ENCODE measurements around the gene PER1.
"Not testable (repeated sequence)": the region's sequence is repeated elsewhere in the genome, so short reads cannot be mapped to it uniquely, and the experiment has no call there.

PER1 gene

GRCh38 chr17:8121681-8122421 is 30.4 kb downstream of the PER1 start:
- no peak for DNase-seq (ENCODE audit: low read depth, low spot score)

GRCh38 chr17:8121407-8121680 is 30.9 kb downstream of the PER1 start:
- DNase-seq (ENCODE audit: low read depth, low spot score) = no peak

- DNase-seq (ENCODE audit: low read depth, low spot score) = no peak
Measured at GRCh38 chr17:8120520-8121406, 31.4 kb downstream of the PER1 start.

- no peak for DNase-seq (ENCODE audit: low read depth, low spot score)
Measured at GRCh38 chr17:8119581-8120519, 32.4 kb downstream of the PER1 start.

GRCh38 chr17:8118769-8119580 is 33.2 kb downstream of the PER1 start:
- no peak for DNase-seq (ENCODE audit: low read depth, low spot score)

- DNase-seq (ENCODE audit: low read depth, low spot score) = no peak
Measured at GRCh38 chr17:8117980-8118768, 34.0 kb downstream of the PER1 start, which contains the start of gene ALOXE3. Gene ALOXE3 (minus strand): TSS chr17:8118514. CDS start chr17:8117990, 524 bp downstream.

DNA sequence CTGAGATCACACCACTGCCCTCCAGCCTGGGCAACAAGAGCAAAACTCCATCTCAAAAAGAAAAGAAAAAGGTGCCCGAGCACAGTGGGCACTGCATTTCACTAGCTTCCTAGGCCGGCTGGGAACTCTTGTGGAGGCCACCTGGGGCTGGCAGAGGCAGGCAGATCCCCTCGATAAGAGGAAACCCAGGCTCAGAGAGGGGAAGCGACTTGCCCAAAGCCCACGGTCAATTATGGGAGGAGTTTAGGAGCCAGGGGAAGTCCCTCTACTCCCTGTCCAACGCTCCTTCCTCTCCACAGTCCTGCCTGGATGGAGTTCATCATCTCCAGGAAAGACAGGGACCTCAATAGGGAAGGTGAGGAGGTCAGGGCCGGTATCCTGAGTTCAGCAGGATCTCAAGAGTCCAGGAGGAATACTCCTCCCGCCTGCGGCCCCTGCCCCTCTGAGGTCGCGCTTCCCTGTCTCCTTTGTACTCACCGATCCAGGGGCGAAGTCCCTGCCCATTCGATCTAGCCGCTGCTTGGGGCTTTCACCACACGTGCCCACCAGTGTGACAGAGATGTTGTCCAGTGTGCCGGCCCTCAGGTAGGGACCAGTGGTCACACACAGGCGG is 34.7 kb downstream of the PER1 start:
- DNase-seq (ENCODE audit: low read depth, low spot score) = no peak

GRCh38 chr17:8116776-8117175 is 35.4 kb downstream of the PER1 start:
- DNase-seq (ENCODE audit: low read depth, low spot score) = no peak

GRCh38 chr17:8110907-8111306 is 41.3 kb downstream of the PER1 start:
- no peak for DNase-seq (ENCODE audit: low read depth, low spot score)

DNA sequence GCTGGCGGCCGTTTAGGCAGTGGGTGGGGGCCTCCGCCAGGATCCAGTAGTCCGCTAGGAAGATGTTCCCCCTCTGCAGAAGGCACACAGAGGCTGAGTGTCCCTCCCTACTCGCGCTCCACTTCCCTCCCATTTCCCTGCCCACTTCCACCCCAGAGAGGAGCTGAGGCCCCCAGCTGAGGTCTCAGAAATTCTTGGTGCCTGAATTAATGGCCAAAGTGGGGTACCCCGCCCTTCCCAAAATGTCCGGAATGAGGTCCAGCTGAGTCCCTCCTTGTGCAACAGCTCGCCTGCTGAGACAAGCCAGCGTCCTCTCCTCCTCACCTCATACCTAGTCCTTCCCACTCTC is 41.8 kb downstream of the PER1 start:
- DNase-seq (ENCODE audit: low read depth, low spot score) = no peak

DNA sequence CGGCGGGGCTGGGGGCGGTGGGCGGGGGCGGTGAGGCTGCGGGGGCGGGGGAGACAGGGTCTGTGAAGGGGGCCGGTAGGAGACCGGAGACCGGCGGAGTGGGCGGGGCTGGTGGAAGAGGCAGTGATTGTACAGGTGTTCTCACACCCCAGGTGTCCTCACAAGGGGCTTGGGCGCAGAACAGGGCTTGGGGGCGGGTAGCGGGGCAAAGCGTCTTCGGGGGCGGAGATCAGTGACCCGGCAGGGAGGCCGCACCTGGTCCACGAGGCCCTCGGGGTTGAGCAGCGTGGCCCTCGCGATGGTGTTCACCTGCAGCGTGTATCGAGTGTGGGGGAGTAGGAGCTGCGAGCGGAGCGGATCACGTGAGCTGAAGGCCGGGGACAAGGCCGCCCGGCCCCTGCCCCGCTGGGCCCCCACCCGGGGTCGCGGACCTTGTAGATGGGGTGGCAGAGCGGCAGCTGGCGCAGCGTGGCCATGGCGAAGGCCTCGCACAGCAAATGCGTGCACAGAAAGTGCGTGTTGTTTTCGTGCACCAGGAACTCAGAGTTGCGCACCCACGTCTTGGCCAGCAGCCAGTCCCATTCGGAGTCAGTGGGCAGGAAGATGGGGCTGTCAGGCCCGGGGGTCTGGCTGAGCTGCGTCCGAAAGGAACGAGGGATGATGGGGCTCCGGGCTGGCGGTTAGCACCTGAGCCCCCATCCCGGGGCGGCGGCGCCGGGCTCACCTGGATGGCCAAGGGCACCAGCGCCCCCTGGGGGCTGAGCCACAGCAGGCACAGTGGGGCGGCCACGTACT is 42.3 kb downstream of the PER1 start:
- DNase-seq (ENCODE audit: low read depth, low spot score) = no peak

DNA sequence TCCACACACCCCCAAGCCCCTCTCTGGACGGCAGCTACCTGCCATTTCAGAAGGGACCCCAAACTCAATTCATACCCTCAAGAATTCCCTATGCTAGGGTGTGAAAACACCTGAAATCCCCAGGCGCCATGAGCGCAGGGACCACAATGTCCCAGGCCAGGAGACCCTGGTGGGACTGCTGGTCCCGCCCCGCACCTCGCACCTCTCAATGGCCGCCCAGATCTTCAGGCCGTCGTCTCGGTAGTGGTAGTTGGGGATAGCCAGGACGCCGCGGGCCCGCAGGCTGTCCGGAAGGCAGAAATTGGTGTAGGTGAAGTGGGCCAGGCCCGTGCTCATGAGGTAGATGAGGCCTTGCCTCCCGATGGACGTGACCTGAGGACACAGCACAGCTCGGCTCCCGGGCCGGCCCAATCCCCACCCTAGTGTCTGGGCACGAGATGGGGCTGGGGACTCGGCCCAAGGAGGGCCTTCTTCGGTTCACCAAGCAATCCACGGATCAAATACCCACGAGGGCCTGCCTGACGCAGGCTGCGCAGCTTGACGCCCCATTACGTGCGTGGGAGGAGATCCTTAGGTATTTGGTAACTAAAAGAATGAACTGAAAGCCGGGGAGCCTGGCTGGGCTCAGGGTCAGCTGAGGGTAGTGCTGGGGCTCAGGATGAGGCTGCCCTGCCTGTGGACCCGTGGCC is 43.1 kb downstream of the PER1 start:
- DNase-seq (ENCODE audit: low read depth, low spot score) = no peak

DNA sequence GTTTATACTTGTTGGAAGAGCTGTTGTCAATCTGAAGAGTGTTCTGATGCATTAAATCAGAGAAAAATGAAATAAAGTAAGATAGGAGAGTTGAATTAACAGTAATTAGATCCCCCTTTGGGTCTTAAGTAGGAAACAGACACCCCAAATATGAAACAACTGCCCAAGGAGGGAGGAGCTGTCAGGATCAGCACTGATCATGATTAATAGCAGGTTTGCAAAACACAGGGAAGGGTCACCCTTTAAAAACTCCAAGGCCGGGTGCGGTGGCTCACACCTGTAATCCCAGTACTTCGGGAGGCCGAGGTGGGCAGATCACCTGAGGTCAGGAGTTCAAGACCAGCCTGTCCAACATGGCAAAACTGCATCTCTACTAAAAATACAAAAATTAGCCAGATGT is 45.2 kb downstream of the PER1 start:
- DNase-seq (ENCODE audit: low read depth, low spot score) = not testable (repeated sequence)

DNA sequence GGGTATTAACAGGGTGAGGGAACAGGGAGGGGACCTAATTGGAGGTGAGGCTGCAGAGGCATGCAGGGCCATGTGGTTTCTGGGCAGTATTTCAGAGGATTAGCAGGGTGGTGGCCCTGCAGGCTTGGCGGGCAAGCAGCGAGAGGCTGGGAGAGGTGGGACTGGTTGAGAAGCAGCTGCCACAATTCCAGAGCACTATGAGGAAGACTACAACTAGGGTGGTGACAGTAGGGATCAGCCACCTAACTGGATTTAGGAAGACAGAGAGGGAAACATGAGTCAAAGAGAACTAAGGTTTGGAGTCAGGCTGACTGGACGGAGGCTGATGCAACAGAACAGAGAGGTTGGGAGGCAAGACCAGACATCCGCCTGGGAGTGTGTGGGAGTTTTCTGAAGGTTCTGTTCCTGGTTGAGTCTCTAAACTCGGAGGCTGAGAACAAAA is 46.2 kb downstream of the PER1 start:
- no peak for DNase-seq (ENCODE audit: low read depth, low spot score)

GRCh38 chr17:8104911-8105310 is 47.3 kb downstream of the PER1 start:
- DNase-seq (ENCODE audit: low read depth, low spot score) = no peak

DNA sequence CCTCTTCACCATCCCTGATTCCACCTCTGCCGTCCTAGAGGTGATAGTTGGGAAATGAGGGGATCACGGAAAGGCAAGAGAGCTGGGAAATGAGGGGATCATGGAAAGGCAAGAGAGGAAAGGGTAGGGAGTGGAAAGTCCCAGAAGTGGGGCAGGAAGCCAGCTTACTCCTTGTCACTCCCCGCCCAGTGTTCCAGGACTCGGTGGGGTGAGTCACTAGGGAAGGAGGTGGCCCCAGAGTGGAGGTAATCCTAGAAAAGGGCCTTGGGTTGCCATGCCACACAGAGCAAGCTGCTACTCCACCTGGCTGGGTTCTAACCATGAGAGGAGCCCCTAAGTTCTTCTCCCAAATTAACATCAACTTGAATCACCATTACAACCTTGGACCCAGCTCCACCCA is 48.7 kb downstream of the PER1 start:
- DNase-seq (ENCODE audit: low read depth, low spot score) = no peak

DNA sequence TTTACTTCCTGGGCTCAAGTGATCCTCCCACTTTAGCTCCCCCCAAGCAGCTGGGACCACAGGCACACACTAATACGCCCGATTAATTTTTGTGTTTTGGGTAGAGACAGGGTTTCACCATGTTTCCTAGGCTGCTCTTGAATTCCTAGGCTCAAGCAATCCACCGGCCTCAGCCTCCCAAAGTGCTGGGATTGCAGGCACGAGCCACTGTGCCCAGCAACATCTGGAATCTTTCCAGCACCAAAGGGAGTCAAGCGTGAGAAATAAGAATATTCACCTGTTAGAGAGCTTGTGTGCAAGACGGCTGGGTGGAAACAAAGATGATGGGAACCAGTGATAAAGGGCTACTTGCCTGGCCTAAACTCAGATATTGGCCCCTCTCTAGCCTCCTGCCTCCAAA is 50.5 kb downstream of the PER1 start:
- DNase-seq (ENCODE audit: low read depth, low spot score) = no peak

- DNase-seq (ENCODE audit: low read depth, low spot score) = no peak
Measured at GRCh38 chr17:8100763-8101162, 51.4 kb downstream of the PER1 start.

GRCh38 chr17:8100111-8100510 is 52.1 kb downstream of the PER1 start:
- DNase-seq (ENCODE audit: low read depth, low spot score) = no peak
